Measurements from ENCODE around the gene CCDC50. TPM values are rescaled to one million over a fixed set of nuclear protein-coding genes. Genes with fewer than 3 reads are reported as not detected.

Gene CCDC50
- total RNA-seq, 1 donor from 2014 or later: 48.4 TPM

GRCh38 chr3:191369616-191370010, 40.4 kb downstream of the CCDC50 start:
- Mint-ChIP-seq H3K27ac (ENCODE audit: unreplicated experiment) (no peak overlapping the region), H3K9me3 (no peaks in the 10 kb centered on the region), H3K4me1 (peaks cover 6% of the 10 kb centered on the region), H3K27me3 (ENCODE audit: low read depth) (no peaks in the 10 kb centered on the region), H3K4me3 (no peak overlapping the region), H3K36me3 (ENCODE audit: low read depth) (peaks cover 6% of the 10 kb centered on the region)
- DNase-seq (ENCODE audit: low read depth, low spot score): no peak
- no peak for TF ChIP-seq CTCF (conservative IDR thresholded peaks at IDR 0.05)

- TF ChIP-seq CTCF (conservative IDR thresholded peaks at IDR 0.05): no peak
- H3K4me1 Mint-ChIP-seq: peaks cover 6% of the 10 kb centered on the region
Measured at GRCh38 chr3:191372122-191372521, 42.9 kb downstream of the CCDC50 start.

GRCh38 chr3:191373327-191373726, 44.1 kb downstream of the CCDC50 start:
- TF ChIP-seq CTCF (conservative IDR thresholded peaks at IDR 0.05): no peak
- Mint-ChIP-seq H3K36me3 (ENCODE audit: low read depth) (peaks cover 7% of the 10 kb centered on the region), H3K27me3 (ENCODE audit: low read depth) (no peaks in the 10 kb centered on the region), H3K4me1 (peaks cover 11% of the 10 kb centered on the region), H3K4me3 (no peak overlapping the region), H3K9me3 (no peaks in the 10 kb centered on the region), H3K27ac (ENCODE audit: unreplicated experiment) (no peak overlapping the region)
- no peak for DNase-seq (ENCODE audit: low read depth, low spot score)

More at GRCh38 chr3:191372122-191372521, 42.9 kb downstream of the CCDC50 start:
- H3K36me3 Mint-ChIP-seq (ENCODE audit: low read depth): peaks cover 7% of the 10 kb centered on the region
- no peak overlapping the region for H3K27ac Mint-ChIP-seq (ENCODE audit: unreplicated experiment)
- H3K9me3 Mint-ChIP-seq: no peaks in the 10 kb centered on the region
- no peak overlapping the region for H3K4me3 Mint-ChIP-seq
- DNase-seq (ENCODE audit: low read depth, low spot score): no peak
- no peaks in the 10 kb centered on the region for H3K27me3 Mint-ChIP-seq (ENCODE audit: low read depth)

GRCh38 chr3:191376516-191377141, 47.4 kb downstream of the CCDC50 start:
- Mint-ChIP-seq H3K27ac (ENCODE audit: unreplicated experiment) (no peak overlapping the region), H3K27me3 (ENCODE audit: low read depth) (no peaks in the 10 kb centered on the region), H3K9me3 (no peaks in the 10 kb centered on the region), H3K4me3 (no peak overlapping the region), H3K4me1 (peaks cover 6% of the 10 kb centered on the region), H3K36me3 (ENCODE audit: low read depth) (peaks cover 8% of the 10 kb centered on the region)
- DNase-seq (ENCODE audit: low read depth, low spot score): no peak
- TF ChIP-seq CTCF (conservative IDR thresholded peaks at IDR 0.05): no peak

GRCh38 chr3:191378142-191378812, 49.1 kb downstream of the CCDC50 start:
- Mint-ChIP-seq H3K4me3 (no peak overlapping the region), H3K9me3 (no peaks in the 10 kb centered on the region), H3K4me1 (peaks cover 6% of the 10 kb centered on the region), H3K36me3 (ENCODE audit: low read depth) (peaks cover 13% of the 10 kb centered on the region), H3K27ac (ENCODE audit: unreplicated experiment) (peak overlapping the region; percentile 45), H3K27me3 (ENCODE audit: low read depth) (no peaks in the 10 kb centered on the region)
- DNase-seq (ENCODE audit: low read depth, low spot score): no peak
- no peak for TF ChIP-seq CTCF (conservative IDR thresholded peaks at IDR 0.05)

Measured in neural crest cell (in vitro differentiated cells).